OCI-LY3 (cell line): ENCODE data around the gene CHTF18.

ENCODE experiments used
- CTCF ChIP-seq: fragments of 200-600, 300-600 bp; sonication (generic); IDR thresholded peaks from 2 replicates; pipeline ENCODE4 v1.5.1; 2014; ENCODE audit warnings: antibody characterized with exemption, low read length, low read depth
- EZH2phosphoT487 ChIP-seq: fragments of 200-600 bp; shearing (Covaris generic); IDR thresholded peaks from 2 replicates; pipeline ENCODE4 v1.6.1; 2018; ENCODE audit warnings: antibody characterized with exemption, mixed run types, low read depth

- TF ChIP-seq CTCF (no peak), EZH2phosphoT487 (no peak)
Observed at GRCh38 chr16:772959-773358, 15.5 kb upstream of the CHTF18 start.
